Esophagus squamous epithelium (tissue), 4 donors: ENCODE results near the gene TMEM108.

Source experiments
- POLR2A ChIP-seq, 4 donors: fragments of 450-650 bp; IDR thresholded peaks; one replicate each; pipeline ENCODE4 v1.6.1; 2017; ENCODE audit warnings: antibody characterized with exemption in 4 of 4, mild to moderate bottlenecking in 4 of 4, moderate library complexity in 3 of 4
- TF ChIP-seq, protein P1 (sequence below), 6 experiments: fragments of 450-650 bp in 4 of 6; fragments of 200-600 bp in 2 of 6; sonication (generic) in 2 of 6; IDR thresholded peaks; one replicate each; pipeline ENCODE4 v1.5.1; 2016 to 2019; ENCODE audit warnings: antibody characterized with exemption in 6 of 6, mild to moderate bottlenecking in 4 of 6, moderate library complexity in 4 of 6

DNA sequence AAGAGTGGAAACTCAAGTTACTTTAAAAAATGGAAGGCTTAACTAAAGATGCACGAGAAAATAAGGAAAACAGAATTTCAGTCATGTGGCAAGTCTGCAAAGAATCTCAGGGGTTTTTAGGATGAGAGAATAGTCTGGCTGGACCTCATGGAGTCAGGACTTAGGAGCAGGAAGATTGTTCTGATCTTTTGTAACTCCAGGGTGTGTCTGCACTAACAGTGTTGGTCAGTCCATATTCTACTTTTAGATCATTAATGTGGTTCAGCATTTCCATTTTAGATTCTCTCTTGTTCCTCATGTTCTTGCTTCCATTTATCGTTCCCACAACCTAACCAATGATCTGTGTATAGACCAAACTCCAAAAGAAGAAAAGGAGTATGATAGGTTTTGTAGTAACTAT, 15.3 kb downstream of the TMEM108 start:
- no peak for TF ChIP-seq POLR2A (IDR thresholded peaks at IDR 0.05)
- TF ChIP-seq, protein P1, sequence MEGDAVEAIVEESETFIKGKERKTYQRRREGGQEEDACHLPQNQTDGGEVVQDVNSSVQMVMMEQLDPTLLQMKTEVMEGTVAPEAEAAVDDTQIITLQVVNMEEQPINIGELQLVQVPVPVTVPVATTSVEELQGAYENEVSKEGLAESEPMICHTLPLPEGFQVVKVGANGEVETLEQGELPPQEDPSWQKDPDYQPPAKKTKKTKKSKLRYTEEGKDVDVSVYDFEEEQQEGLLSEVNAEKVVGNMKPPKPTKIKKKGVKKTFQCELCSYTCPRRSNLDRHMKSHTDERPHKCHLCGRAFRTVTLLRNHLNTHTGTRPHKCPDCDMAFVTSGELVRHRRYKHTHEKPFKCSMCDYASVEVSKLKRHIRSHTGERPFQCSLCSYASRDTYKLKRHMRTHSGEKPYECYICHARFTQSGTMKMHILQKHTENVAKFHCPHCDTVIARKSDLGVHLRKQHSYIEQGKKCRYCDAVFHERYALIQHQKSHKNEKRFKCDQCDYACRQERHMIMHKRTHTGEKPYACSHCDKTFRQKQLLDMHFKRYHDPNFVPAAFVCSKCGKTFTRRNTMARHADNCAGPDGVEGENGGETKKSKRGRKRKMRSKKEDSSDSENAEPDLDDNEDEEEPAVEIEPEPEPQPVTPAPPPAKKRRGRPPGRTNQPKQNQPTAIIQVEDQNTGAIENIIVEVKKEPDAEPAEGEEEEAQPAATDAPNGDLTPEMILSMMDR (IDR thresholded peaks at IDR 0.05) = no peak
